MM.1S (cell line): ENCODE measurements around the gene HPSE2.

Experiments used
- DNase-seq: peaks from one replicate; pipeline ENCODE4 v3.0.0-alpha.2; 2015
- H2AFZ ChIP-seq: fragments of 300-600 bp; sonication (generic); 2 replicates; pipeline ENCODE4 v1.6.0; 2016; ENCODE audit warnings: antibody characterized with exemption, low read length
- H3F3A ChIP-seq: fragments of 300-600 bp; sonication (generic); 2 replicates; pipeline ENCODE4 v1.6.1; 2016; ENCODE audit warnings: mild to moderate bottlenecking, antibody characterized with exemption, low read length, moderate library complexity, mixed read lengths; ENCODE audit not compliant: insufficient read depth
- H3K27ac ChIP-seq: fragments of 300-600 bp; sonication (generic); 2 replicates; pipeline ENCODE4 v1.5.1; 2016; ENCODE audit warnings: mild to moderate bottlenecking, low read length
- H3K27me3 ChIP-seq: fragments of 300-600 bp; sonication (generic); replicated peaks from 2 replicates; pipeline ENCODE4 v1.6.0; 2016; ENCODE audit warnings: low read length; ENCODE audit not compliant: insufficient read depth
- H3K36me3 ChIP-seq: fragments of 300-600 bp; sonication (generic); replicated peaks from 2 replicates; pipeline ENCODE4 v1.6.1; 2016; ENCODE audit warnings: mild to moderate bottlenecking, low read length, mixed read lengths; ENCODE audit not compliant: insufficient read depth
- H3K4me1 ChIP-seq: fragments of 300-600 bp; sonication (generic); 2 replicates; pipeline ENCODE4 v1.6.1; 2016; ENCODE audit warnings: low read length, mixed read lengths
- H3K4me2 ChIP-seq: fragments of 300-600 bp; sonication (generic); 2 replicates; pipeline ENCODE4 v1.6.0; 2016; ENCODE audit warnings: low read depth, low read length
- H3K4me3 ChIP-seq: fragments of 300-600 bp; sonication (generic); 2 replicates; pipeline ENCODE4 v1.5.1; 2016; ENCODE audit warnings: low read length, mixed read lengths
- H3K79me2 ChIP-seq: fragments of 300-600 bp; sonication (generic); 2 replicates; pipeline ENCODE4 v1.6.1; 2016; ENCODE audit warnings: mixed run types, low read length, mixed read lengths
- H3K9ac ChIP-seq: fragments of 300-600 bp; sonication (generic); 2 replicates; pipeline ENCODE4 v1.6.1; 2016; ENCODE audit warnings: low read length, mixed read lengths
- H3K9me2 ChIP-seq: fragments of 300-600 bp; sonication (generic); replicated peaks from 2 replicates; pipeline ENCODE4 v1.6.1; 2016; ENCODE audit warnings: mild to moderate bottlenecking, low read length, mixed read lengths; ENCODE audit not compliant: insufficient read depth
- H3K9me3 ChIP-seq: fragments of 300-600 bp; sonication (generic); replicated peaks from 2 replicates; pipeline ENCODE4 v1.6.1; 2016; ENCODE audit warnings: mild to moderate bottlenecking, low read length, mixed read lengths; ENCODE audit not compliant: insufficient read depth
- H4K20me1 ChIP-seq: fragments of 300-600 bp; sonication (generic); 2 replicates; pipeline ENCODE4 v1.6.1; 2016; ENCODE audit warnings: mild to moderate bottlenecking, low read length, moderate library complexity, mixed read lengths; ENCODE audit not compliant: insufficient read depth
- CTCF ChIP-seq: fragments of 300-600 bp; sonication (generic); IDR thresholded peaks from 2 replicates; pipeline ENCODE4 v1.5.1; 2016; ENCODE audit warnings: antibody characterized with exemption, low read length, mixed read lengths
- EZH2 ChIP-seq: fragments of 300-600 bp; sonication (generic); optimal IDR thresholded peaks from 2 replicates; pipeline ENCODE3; 2017; ENCODE audit warnings: low read depth, mild to moderate bottlenecking, antibody characterized with exemption, low read length, mixed read lengths
- EZH2phosphoT487 ChIP-seq: fragments of 300-600 bp; sonication (generic); IDR thresholded peaks from 2 replicates; pipeline ENCODE4 v1.6.1; 2018; ENCODE audit warnings: antibody characterized with exemption, low read length

HPSE2 gene

DNA sequence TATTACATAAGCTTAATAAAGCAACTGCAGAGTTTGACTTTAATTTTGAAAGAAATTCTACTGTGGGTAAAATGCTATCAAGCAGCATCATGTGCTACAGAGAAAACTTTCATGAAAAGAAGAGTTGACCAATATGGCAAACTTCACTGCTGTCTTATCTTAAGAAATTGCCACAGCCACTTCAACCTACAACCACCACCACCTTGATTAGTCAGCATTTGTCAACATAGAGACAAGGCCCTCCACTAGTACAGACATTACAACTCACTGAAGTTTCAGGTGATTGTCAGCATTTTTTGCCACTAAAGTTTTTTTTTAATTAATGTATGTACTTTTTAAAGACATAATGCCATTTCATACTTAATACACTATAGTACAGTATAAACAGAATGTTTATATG, 350.3 kb downstream of the HPSE2 start:
- Histone ChIP-seq H3K9ac (no peak overlapping the region), H3K36me3 (no peaks in the 10 kb centered on the region), H4K20me1 (no peaks in the 10 kb centered on the region), H3K4me3 (no peak overlapping the region), H3K27ac (no peak overlapping the region), H3K9me2 (no peaks in the 10 kb centered on the region), H3K79me2 (no peaks in the 10 kb centered on the region), H3K4me2 (no peak overlapping the region), H3K9me3 (no peaks in the 10 kb centered on the region), H3F3A (peaks cover 9% of the 10 kb centered on the region), H2AFZ (no peak overlapping the region), H3K27me3 (no peaks in the 10 kb centered on the region), H3K4me1 (peaks cover 11% of the 10 kb centered on the region)
- DNase-seq, result peak; percentile 79
- no peak for TF ChIP-seq EZH2
- no peak for TF ChIP-seq EZH2phosphoT487
- no peak for TF ChIP-seq CTCF

GRCh38 chr10:98881789-98882188, 353.9 kb downstream of the HPSE2 start:
- DNase-seq, result no peak

GRCh38 chr10:98880971-98881370, 354.7 kb downstream of the HPSE2 start:
- no peak for TF ChIP-seq EZH2phosphoT487
- no peak for TF ChIP-seq CTCF
- TF ChIP-seq EZH2, result no peak
- Histone ChIP-seq H3F3A (peaks cover 9% of the 10 kb centered on the region), H3K9me3 (no peaks in the 10 kb centered on the region), H4K20me1 (no peaks in the 10 kb centered on the region), H3K4me1 (peaks cover 11% of the 10 kb centered on the region), H2AFZ (no peak overlapping the region), H3K36me3 (no peaks in the 10 kb centered on the region), H3K79me2 (no peaks in the 10 kb centered on the region), H3K9ac (no peak overlapping the region), H3K9me2 (no peaks in the 10 kb centered on the region), H3K27me3 (no peaks in the 10 kb centered on the region), H3K27ac (no peak overlapping the region), H3K4me3 (no peak overlapping the region), H3K4me2 (no peak overlapping the region)
- no peak for DNase-seq

More at GRCh38 chr10:98881789-98882188, 353.9 kb downstream of the HPSE2 start:
- peaks cover 11% of the 10 kb centered on the region for H3K4me1 ChIP-seq
- H3K9ac ChIP-seq, result no peak overlapping the region
- H3K4me2 ChIP-seq, result no peak overlapping the region
- TF ChIP-seq EZH2phosphoT487 (no peak), CTCF (no peak), EZH2 (no peak)
- H3K9me2 ChIP-seq, result no peaks in the 10 kb centered on the region
- H3K27me3 ChIP-seq, result no peaks in the 10 kb centered on the region
- no peak overlapping the region for H3K27ac ChIP-seq
- H3K9me3 ChIP-seq, result no peaks in the 10 kb centered on the region
- H3K4me3 ChIP-seq, result no peak overlapping the region
- no peak overlapping the region for H2AFZ ChIP-seq
- H3K36me3 ChIP-seq, result no peaks in the 10 kb centered on the region
- no peaks in the 10 kb centered on the region for H3K79me2 ChIP-seq
- no peaks in the 10 kb centered on the region for H4K20me1 ChIP-seq
- peaks cover 9% of the 10 kb centered on the region for H3F3A ChIP-seq
